ENCODE measurements around the gene ABL1.
A peak's percentile ranks its signal among the peaks of the same experiment; 100 is the strongest.
"Not testable (repeated sequence)": the region's sequence is repeated elsewhere in the genome, so short reads cannot be mapped to it uniquely, and the experiment has no call there.

Gene ABL1

GRCh38 chr9:130843049-130843908 lies 8.2 kb downstream of the ABL1 start:
- Histone ChIP-seq H3K4me3 (ENCODE audit: low read depth in 1 of 2, low read length in 2 of 2) (peak overlapping the region in 1 of 2 donors; percentile 20), H3K9me3 (ENCODE audit: low read length) (no peaks in the 10 kb centered on the region), H3K4me1 (ENCODE audit: insufficient read depth, low read length) (peaks cover 87% of the 10 kb centered on the region), H3K27me3 (ENCODE audit: control insufficient read depth in 1 of 2, insufficient read depth in 2 of 2, low read length in 2 of 2) (no peaks in the 10 kb centered on the region), H3K27ac (ENCODE audit: low read depth, low read length) (peak overlapping the region; percentile 93), H3K36me3 (ENCODE audit: insufficient read depth, low read length) (peaks cover 4% of the 10 kb centered on the region), H3K9ac (ENCODE audit: low read length) (peak overlapping the region; percentile 23)

DNA sequence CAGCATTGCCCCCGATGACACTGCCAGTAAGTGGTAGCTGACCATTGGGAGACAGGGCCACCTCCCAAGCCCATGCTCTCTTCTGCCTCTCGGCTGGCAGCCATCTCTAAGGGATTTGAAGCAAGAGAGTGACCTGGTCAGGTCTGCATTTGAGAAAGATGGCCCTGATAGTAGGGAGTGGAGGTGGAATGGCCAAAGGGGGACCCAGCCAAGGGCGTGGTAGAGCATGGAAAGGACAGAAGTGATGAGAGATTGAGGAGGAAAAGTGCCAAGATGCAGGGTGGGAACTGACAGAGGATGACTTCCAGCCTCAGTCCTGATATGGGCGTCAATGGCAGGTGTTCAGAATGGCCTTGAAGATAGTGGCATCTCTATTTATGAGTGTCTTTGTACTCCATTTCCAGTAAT lies 9.0 kb downstream of the ABL1 start:
- no peak overlapping the region for H3K4me3 ChIP-seq (ENCODE audit: low read depth in 1 of 2, low read length in 2 of 2)
- peak overlapping the region; percentile 13 for H3K9ac ChIP-seq (ENCODE audit: low read length)
- H3K27ac ChIP-seq (ENCODE audit: low read depth, low read length) = peak overlapping the region; percentile 93
- H3K4me1 ChIP-seq (ENCODE audit: insufficient read depth, low read length) = peaks cover 87% of the 10 kb centered on the region
- no peaks in the 10 kb centered on the region for H3K9me3 ChIP-seq (ENCODE audit: low read length)
- H3K27me3 ChIP-seq (ENCODE audit: control insufficient read depth in 1 of 2, insufficient read depth in 2 of 2, low read length in 2 of 2) = no peaks in the 10 kb centered on the region
- H3K36me3 ChIP-seq (ENCODE audit: insufficient read depth, low read length) = peaks cover 4% of the 10 kb centered on the region

DNA sequence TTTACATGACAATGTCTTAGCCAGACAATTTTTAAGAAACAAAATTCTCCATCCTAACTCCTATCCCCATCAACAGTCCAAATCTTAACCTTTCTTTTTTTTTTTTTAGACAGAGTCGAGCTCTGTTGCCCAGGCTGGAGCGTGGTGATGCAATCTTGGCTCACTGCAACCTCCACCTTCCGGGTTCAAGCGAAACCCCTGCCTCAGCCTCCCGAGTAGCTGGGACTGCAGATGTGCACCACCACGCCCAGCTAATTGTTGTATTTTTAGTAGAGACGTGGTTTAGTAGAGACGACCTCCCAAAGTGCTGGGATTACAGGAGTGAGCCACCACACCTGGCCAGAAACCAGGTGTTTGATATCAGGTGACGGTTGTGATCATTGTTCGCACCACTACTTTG lies 10.2 kb downstream of the ABL1 start:
- H3K36me3 ChIP-seq (ENCODE audit: insufficient read depth, low read length) = peaks cover 4% of the 10 kb centered on the region
- no peak overlapping the region for H3K9ac ChIP-seq (ENCODE audit: low read length)
- peak overlapping the region; percentile 93 for H3K27ac ChIP-seq (ENCODE audit: low read depth, low read length)
- H3K4me1 ChIP-seq (ENCODE audit: insufficient read depth, low read length) = peaks cover 87% of the 10 kb centered on the region
- peak overlapping the region in 1 of 2 donors; percentile 22 for H3K4me3 ChIP-seq (ENCODE audit: low read depth in 1 of 2, low read length in 2 of 2)
- H3K27me3 ChIP-seq (ENCODE audit: control insufficient read depth in 1 of 2, insufficient read depth in 2 of 2, low read length in 2 of 2) = no peaks in the 10 kb centered on the region
- H3K9me3 ChIP-seq (ENCODE audit: low read length) = no peaks in the 10 kb centered on the region

DNA sequence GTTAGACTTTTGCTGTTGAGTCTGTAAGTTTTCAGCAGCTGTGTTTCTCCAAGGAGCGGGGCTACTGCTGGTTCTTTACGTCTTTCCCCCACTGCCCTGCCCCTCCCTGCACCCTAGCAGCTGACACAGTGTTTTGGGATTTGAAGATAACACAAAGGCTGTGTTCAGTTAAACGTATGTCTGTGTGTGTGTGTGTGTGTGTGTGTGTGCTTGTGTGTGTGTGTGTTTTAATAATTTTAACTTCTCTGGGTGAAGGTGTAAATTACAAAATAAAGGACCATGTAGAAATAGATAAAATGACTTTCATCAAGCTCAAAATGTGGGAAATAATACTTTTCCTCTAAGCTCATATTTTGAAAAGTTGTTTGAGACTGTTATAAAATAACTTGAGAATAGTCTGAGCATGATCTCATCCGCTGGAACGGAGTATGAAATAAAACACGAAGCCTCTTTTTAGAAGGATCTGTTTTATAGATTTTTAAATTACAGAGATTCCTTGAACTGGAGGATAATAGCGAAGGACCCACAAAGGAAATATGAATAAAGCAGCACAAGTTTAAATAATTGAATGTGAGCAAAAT lies 10.9 kb downstream of the ABL1 start:
- Histone ChIP-seq H3K9ac (ENCODE audit: low read length) (no peak overlapping the region), H3K4me3 (ENCODE audit: low read depth in 1 of 2, low read length in 2 of 2) (peak overlapping the region in 1 of 2 donors; percentile 43), H3K9me3 (ENCODE audit: low read length) (no peaks in the 10 kb centered on the region), H3K27me3 (ENCODE audit: control insufficient read depth in 1 of 2, insufficient read depth in 2 of 2, low read length in 2 of 2) (no peaks in the 10 kb centered on the region), H3K27ac (ENCODE audit: low read depth, low read length) (peak overlapping the region; percentile 93), H3K4me1 (ENCODE audit: insufficient read depth, low read length) (peaks cover 87% of the 10 kb centered on the region), H3K36me3 (ENCODE audit: insufficient read depth, low read length) (peaks cover 4% of the 10 kb centered on the region)

DNA sequence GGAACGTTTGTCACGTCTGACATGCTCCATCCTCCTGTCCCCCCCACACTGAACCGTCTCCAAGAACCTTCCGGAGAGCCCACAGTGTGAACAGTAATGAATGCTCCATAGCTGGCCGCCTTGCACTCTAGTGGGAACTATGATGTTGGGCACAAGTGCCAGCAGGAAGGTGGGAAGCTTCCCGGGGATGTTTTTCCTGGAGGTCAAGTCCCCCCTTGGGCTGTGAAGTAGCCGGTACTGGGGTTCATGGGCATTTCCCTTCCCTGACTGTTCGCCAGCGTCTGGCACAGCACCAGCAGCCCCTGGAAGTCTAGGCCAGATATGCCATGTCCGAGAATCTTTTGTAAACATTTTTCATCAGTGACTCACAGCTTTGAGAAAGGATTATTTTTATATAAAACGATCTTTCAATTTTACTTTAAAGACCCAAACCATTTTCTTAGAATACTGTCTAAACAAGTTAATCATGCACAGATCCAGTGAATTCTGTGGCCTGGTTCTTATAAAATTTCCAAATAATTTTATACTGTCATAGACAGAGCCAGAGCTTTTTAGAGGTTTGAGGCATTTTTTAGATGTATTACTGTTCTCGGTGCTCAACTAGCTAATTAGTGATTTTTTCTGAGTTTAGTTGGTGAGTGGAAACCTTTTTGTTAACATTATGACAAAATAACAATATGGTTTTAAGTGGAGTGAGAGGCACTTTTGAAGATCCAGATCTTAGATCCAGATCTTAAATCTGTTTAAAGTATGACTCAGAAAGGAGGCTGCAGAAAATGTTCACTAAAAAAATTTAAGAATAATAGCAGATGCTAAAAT lies 11.6 kb downstream of the ABL1 start:
- Histone ChIP-seq H3K4me1 (ENCODE audit: insufficient read depth, low read length) (peaks cover 81% of the 10 kb centered on the region), H3K36me3 (ENCODE audit: insufficient read depth, low read length) (peaks cover 4% of the 10 kb centered on the region), H3K27ac (ENCODE audit: low read depth, low read length) (peak overlapping the region; percentile 93), H3K9me3 (ENCODE audit: low read length) (no peaks in the 10 kb centered on the region), H3K4me3 (ENCODE audit: low read depth in 1 of 2, low read length in 2 of 2) (peak overlapping the region in 1 of 2 donors; percentile 43), H3K9ac (ENCODE audit: low read length) (peak overlapping the region; percentile 29), H3K27me3 (ENCODE audit: control insufficient read depth in 1 of 2, insufficient read depth in 2 of 2, low read length in 2 of 2) (no peaks in the 10 kb centered on the region)

GRCh38 chr9:130847306-130848217 lies 12.5 kb downstream of the ABL1 start:
- H3K9ac ChIP-seq (ENCODE audit: low read length) = peak overlapping the region; percentile 29
- H3K36me3 ChIP-seq (ENCODE audit: insufficient read depth, low read length) = peaks cover 4% of the 10 kb centered on the region
- no peaks in the 10 kb centered on the region for H3K9me3 ChIP-seq (ENCODE audit: low read length)
- H3K4me3 ChIP-seq (ENCODE audit: low read depth in 1 of 2, low read length in 2 of 2) = peak overlapping the region in 1 of 2 donors; percentile 17
- H3K27ac ChIP-seq (ENCODE audit: low read depth, low read length) = peak overlapping the region; percentile 93
- H3K27me3 ChIP-seq (ENCODE audit: control insufficient read depth in 1 of 2, insufficient read depth in 2 of 2, low read length in 2 of 2) = no peaks in the 10 kb centered on the region
- peaks cover 72% of the 10 kb centered on the region for H3K4me1 ChIP-seq (ENCODE audit: insufficient read depth, low read length)

- H3K36me3 ChIP-seq (ENCODE audit: insufficient read depth, low read length) = not testable (repeated sequence)
- peaks cover 65% of the 10 kb centered on the region for H3K4me1 ChIP-seq (ENCODE audit: insufficient read depth, low read length)
These were observed 13.5 kb downstream of the ABL1 start for GRCh38 chr9:130848514-130848913.

DNA sequence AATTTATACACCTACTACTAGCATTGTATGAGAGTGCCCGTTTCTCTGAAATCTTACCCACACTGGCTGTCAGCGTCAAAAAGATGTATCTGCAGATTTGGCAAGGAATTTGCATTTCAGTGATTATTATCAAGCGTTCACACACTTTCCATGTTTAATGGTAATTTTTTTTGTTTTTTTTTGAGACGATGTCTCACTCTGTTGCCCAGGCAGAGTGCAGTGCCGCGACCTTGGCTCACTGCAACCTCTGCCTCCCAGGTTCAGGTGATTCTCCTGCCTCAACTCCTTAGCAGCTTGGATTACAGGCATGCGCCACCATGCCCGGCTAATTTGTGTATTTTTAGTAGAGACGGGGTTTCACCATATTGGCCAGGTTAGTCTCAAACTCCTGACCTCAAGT lies 14.3 kb downstream of the ABL1 start:
- H3K9ac ChIP-seq (ENCODE audit: low read length) = no peak overlapping the region
- H3K4me1 ChIP-seq (ENCODE audit: insufficient read depth, low read length) = peaks cover 65% of the 10 kb centered on the region
- H3K4me3 ChIP-seq (ENCODE audit: low read depth in 1 of 2, low read length in 2 of 2) = no peak overlapping the region
- no peaks in the 10 kb centered on the region for H3K9me3 ChIP-seq (ENCODE audit: low read length)
- H3K36me3 ChIP-seq (ENCODE audit: insufficient read depth, low read length) = peaks cover 10% of the 10 kb centered on the region
- H3K27ac ChIP-seq (ENCODE audit: low read depth, low read length) = peak overlapping the region; percentile 69
- no peaks in the 10 kb centered on the region for H3K27me3 ChIP-seq (ENCODE audit: control insufficient read depth in 1 of 2, insufficient read depth in 2 of 2, low read length in 2 of 2)

More at GRCh38 chr9:130848514-130848913, 13.5 kb downstream of the ABL1 start:
- H3K27ac ChIP-seq (ENCODE audit: low read depth, low read length) = peak overlapping the region; percentile 93
- not testable (repeated sequence) for H3K27me3 ChIP-seq (ENCODE audit: control insufficient read depth in 1 of 2, insufficient read depth in 2 of 2, low read length in 2 of 2); H3K9ac ChIP-seq (ENCODE audit: low read length); H3K9me3 ChIP-seq (ENCODE audit: low read length); H3K4me3 ChIP-seq (ENCODE audit: low read depth in 1 of 2, low read length in 2 of 2)

DNA sequence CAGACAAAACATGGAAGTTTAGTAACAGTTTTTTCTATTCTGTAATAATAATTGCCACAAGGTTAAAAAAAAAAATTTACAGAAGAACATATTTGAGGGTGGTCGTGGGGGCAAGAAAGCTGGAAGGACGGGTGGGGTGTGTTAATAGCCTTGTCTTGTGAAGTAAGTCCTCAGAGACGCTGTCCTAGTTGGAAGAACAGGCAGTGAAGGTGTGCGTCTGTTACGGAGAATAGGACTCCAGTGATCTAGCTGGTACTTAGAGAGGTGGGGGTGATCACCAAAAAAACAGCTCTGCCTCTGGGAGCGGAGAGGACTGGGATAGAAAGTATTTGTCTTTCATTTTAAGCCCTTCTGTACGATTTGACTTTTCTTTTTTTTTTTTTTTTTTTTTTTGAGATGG lies 17.7 kb downstream of the ABL1 start:
- Histone ChIP-seq H3K9ac (ENCODE audit: low read length) (no peak overlapping the region), H3K36me3 (ENCODE audit: insufficient read depth, low read length) (peaks cover 40% of the 10 kb centered on the region), H3K4me3 (ENCODE audit: low read depth in 1 of 2, low read length in 2 of 2) (no peak overlapping the region), H3K27ac (ENCODE audit: low read depth, low read length) (peak overlapping the region; percentile 64), H3K9me3 (ENCODE audit: low read length) (no peaks in the 10 kb centered on the region), H3K27me3 (ENCODE audit: control insufficient read depth in 1 of 2, insufficient read depth in 2 of 2, low read length in 2 of 2) (no peaks in the 10 kb centered on the region), H3K4me1 (ENCODE audit: insufficient read depth, low read length) (peaks cover 53% of the 10 kb centered on the region)

- Histone ChIP-seq H3K9ac (ENCODE audit: low read length) (no peak overlapping the region), H3K4me3 (ENCODE audit: low read depth in 1 of 2, low read length in 2 of 2) (no peak overlapping the region), H3K36me3 (ENCODE audit: insufficient read depth, low read length) (peaks cover 43% of the 10 kb centered on the region), H3K9me3 (ENCODE audit: low read length) (no peaks in the 10 kb centered on the region), H3K27ac (ENCODE audit: low read depth, low read length) (no peak overlapping the region), H3K4me1 (ENCODE audit: insufficient read depth, low read length) (peaks cover 53% of the 10 kb centered on the region), H3K27me3 (ENCODE audit: control insufficient read depth in 1 of 2, insufficient read depth in 2 of 2, low read length in 2 of 2) (no peaks in the 10 kb centered on the region)
These were observed 19.0 kb downstream of the ABL1 start for GRCh38 chr9:130854092-130854491.

Measured in muscle layer of colon (tissue), 2 donors.